C4-2B (cell line): Measurements from ENCODE around the gene TPK1.

Source experiments
- ZFX ChIP-seq: fragments of 450-650 bp; IDR thresholded peaks from 2 replicates; pipeline ENCODE4 v1.6.1; 2017
- TF ChIP-seq, protein P1 (sequence below): fragments of 450-650 bp; conservative IDR thresholded peaks from 2 replicates; pipeline ENCODE4 v1.5.1; 2017; ENCODE audit warnings: mild to moderate bottlenecking

- TF ChIP-seq, protein P1, sequence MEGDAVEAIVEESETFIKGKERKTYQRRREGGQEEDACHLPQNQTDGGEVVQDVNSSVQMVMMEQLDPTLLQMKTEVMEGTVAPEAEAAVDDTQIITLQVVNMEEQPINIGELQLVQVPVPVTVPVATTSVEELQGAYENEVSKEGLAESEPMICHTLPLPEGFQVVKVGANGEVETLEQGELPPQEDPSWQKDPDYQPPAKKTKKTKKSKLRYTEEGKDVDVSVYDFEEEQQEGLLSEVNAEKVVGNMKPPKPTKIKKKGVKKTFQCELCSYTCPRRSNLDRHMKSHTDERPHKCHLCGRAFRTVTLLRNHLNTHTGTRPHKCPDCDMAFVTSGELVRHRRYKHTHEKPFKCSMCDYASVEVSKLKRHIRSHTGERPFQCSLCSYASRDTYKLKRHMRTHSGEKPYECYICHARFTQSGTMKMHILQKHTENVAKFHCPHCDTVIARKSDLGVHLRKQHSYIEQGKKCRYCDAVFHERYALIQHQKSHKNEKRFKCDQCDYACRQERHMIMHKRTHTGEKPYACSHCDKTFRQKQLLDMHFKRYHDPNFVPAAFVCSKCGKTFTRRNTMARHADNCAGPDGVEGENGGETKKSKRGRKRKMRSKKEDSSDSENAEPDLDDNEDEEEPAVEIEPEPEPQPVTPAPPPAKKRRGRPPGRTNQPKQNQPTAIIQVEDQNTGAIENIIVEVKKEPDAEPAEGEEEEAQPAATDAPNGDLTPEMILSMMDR, result no peak
- TF ChIP-seq ZFX, result no peak
These were observed 247.2 kb downstream of the TPK1 start for GRCh38 chr7:144588559-144589051.
